K562 (cell line): ENCODE measurements around the gene ADSS2. TPM values are rescaled to one million over a fixed set of nuclear protein-coding genes. Genes with fewer than 3 reads are reported as not detected.
"Not testable (repeated sequence)": the region's sequence is repeated elsewhere in the genome, so short reads cannot be mapped to it uniquely, and the experiment has no call there.

Source experiments
- ATAC-seq: fragments of 200-7000 bp; cut with Tn5 transposase; 3 replicates; pipeline ENCODE4 v1.9.1; 2020; ENCODE audit warnings: moderate library complexity
- BruUV-seq: library from RNA; stranded (reverse); fragments of 400-500 nt; replicated peaks from 2 replicates; lab custom pipeline; 2021; lab: Mats Ljungman, UMichigan
- CTCF ChIA-PET: fragments of 300-600 bp; formaldehyde crosslinking; extraction: SDS; loops from one replicate; lab custom pipeline; 2021; ENCODE audit warnings: low intra/inter-chr PET ratio; lab: Yijun Ruan, JAX
- POLR2A ChIA-PET: fragments of 300-600, 350-650 bp; sonication (Branson Sonifier 250); formaldehyde crosslinking; extraction: SDS; loops from one replicate; lab custom pipeline; 2021; ENCODE audit warnings: antibody characterized with exemption, inconsistent platforms; lab: Yijun Ruan, JAX
- DNase-seq, 4 experiments: peaks; one replicate each; pipeline versions ENCODE4 v3.0.0 to v3.0.0-alpha.2; 2011 to 2018; ENCODE audit warnings: low spot score in 3 of 4, mixed read lengths in 3 of 4; ENCODE audit errors: extremely low read depth in 1 of 4
- FAIRE-seq: peaks from 2 replicates; lab custom pipeline; 2011; peaks lifted over from hg19 to GRCh38; lab: Jason Lieb, UNC
- H2AFZ ChIP-seq: 2 replicates; pipeline ENCODE4 v1.6.0; 2011; ENCODE audit warnings: low read depth, low read length, control low read depth, inconsistent platforms
- H3K27ac ChIP-seq: fragments of 200-600 bp; 3 replicates; pipeline ENCODE4 v1.8.0; 2011; ENCODE audit warnings: low read depth, mild to moderate bottlenecking, control low read depth, inconsistent platforms, low read length, moderate library complexity, mixed read lengths; ENCODE audit errors: extremely low read depth
- H3K27me3 ChIP-seq, 2 experiments: fragments of 300-600 bp in 1 of 2; 2 replicates in 1 of 2; 3 replicates in 1 of 2; pipeline versions ENCODE4 v1.6.0 to v1.8.0; 2011; ENCODE audit warnings: inconsistent platforms in 2 of 2, low read length in 2 of 2, mild to moderate bottlenecking in 1 of 2, mixed read lengths in 1 of 2, moderate library complexity in 1 of 2; ENCODE audit not compliant: control insufficient read depth in 2 of 2, insufficient read depth in 2 of 2
- H3K36me3 ChIP-seq: fragments of 300-600 bp; 3 replicates; pipeline ENCODE4 v1.8.0; 2011; ENCODE audit warnings: mild to moderate bottlenecking, low read length, inconsistent platforms; ENCODE audit not compliant: control insufficient read depth, insufficient read depth
- H3K4me1 ChIP-seq, 2 experiments: fragments of 200-600 bp in 1 of 2; replicated peaks in 1 of 2; 2 replicates in 1 of 2; 3 replicates in 1 of 2; pipeline versions ENCODE4 v1.5.1 to v1.8.0; 2011; ENCODE audit warnings: inconsistent platforms in 2 of 2, low read length in 2 of 2, mild to moderate bottlenecking in 1 of 2, mixed read lengths in 1 of 2, moderate library complexity in 1 of 2; ENCODE audit not compliant: control insufficient read depth in 2 of 2, insufficient read depth in 2 of 2
- H3K4me2 ChIP-seq: 2 replicates; pipeline ENCODE4 v1.6.1; 2011; ENCODE audit warnings: low read length, control low read depth, inconsistent platforms, mixed read lengths; ENCODE audit not compliant: insufficient read depth
- H3K4me3 ChIP-seq: fragments of 200-600 bp; sonication (generic), shearing (Covaris generic); 2 replicates; pipeline ENCODE4 v1.5.1; 2016; ENCODE audit warnings: control low read depth, inconsistent platforms
- H3K79me2 ChIP-seq: fragments of 200-600 bp; 3 replicates; pipeline ENCODE4 v1.8.0; 2011; ENCODE audit warnings: low read length, inconsistent platforms; ENCODE audit not compliant: control insufficient read depth, insufficient read depth
- H3K9ac ChIP-seq, 2 experiments: 2 replicates each; pipeline versions ENCODE4 v1.6.0 to v1.6.1; 2011; ENCODE audit warnings: low read depth in 2 of 2, low read length in 2 of 2, control low read depth in 1 of 2, inconsistent platforms in 1 of 2, mild to moderate bottlenecking in 1 of 2, mixed read lengths in 1 of 2; ENCODE audit not compliant: insufficient read depth in 1 of 2
- H3K9me1 ChIP-seq: one replicate; pipeline ENCODE4 v1.6.0; 2011; ENCODE audit warnings: inconsistent platforms, mild to moderate bottlenecking, low read length, moderate library complexity; ENCODE audit not compliant: control insufficient read depth, insufficient read depth
- H3K9me3 ChIP-seq: replicated peaks from 2 replicates; pipeline ENCODE4 v1.5.1; 2011; ENCODE audit warnings: low read depth, low read length, inconsistent platforms; ENCODE audit not compliant: control insufficient read depth, insufficient read depth
- H4K20me1 ChIP-seq: replicated peaks from 2 replicates; pipeline ENCODE4 v1.6.1; 2011; ENCODE audit warnings: low read length, inconsistent platforms, mixed read lengths; ENCODE audit not compliant: control insufficient read depth, insufficient read depth
- CBX3 ChIP-seq, 2 experiments: IDR thresholded peaks; 1 replicate in 1 of 2; 2 replicates in 1 of 2; pipeline ENCODE4 v1.6.1; 2012; ENCODE audit warnings: inconsistent platforms in 2 of 2, low read length in 2 of 2, borderline replicate concordance in 1 of 2, control low read depth in 1 of 2
- TRIM24 ChIP-seq, 2 experiments: fragments of 450-650 bp; IDR thresholded peaks; 2 replicates each; pipeline ENCODE4 v1.6.1; 2016
- ZFP36 ChIP-seq: fragments of 150-350 bp; IDR thresholded peaks from 2 replicates; pipeline ENCODE4 v1.6.1; 2018; ENCODE audit warnings: low read length, low read depth; ENCODE audit not compliant: partially characterized antibody
- ZNF280A ChIP-seq: fragments of 450-650 bp; IDR thresholded peaks from 2 replicates; pipeline ENCODE4 v1.6.1; 2018; ENCODE audit warnings: mild to moderate bottlenecking, low read depth; ENCODE audit not compliant: partially characterized antibody
- WGBS: fragments of 100-300 bp; shearing (Covaris generic); methylation state at CpG from one replicate; pipeline ENCODE4 v1.1.6; 2016; ENCODE audit warnings: low coverage, mixed read lengths; ENCODE audit not compliant: insufficient coverage; ENCODE audit errors: missing lambda C conversion rate; 5-methylcytosine and 5-hydroxymethylcytosine counted together
- in situ Hi-C: fragments of 300-500 bp; cut with MboI; formaldehyde crosslinking; loops from 4 replicates; pipeline ENCODE4 v1.15.0; 2018; ENCODE audit warnings: inconsistent platforms, mixed read lengths
- intact Hi-C: fragments of 100-400 bp; cut with micrococcal nuclease; formaldehyde crosslinking; loops from 2 replicates; pipeline ENCODE4 v1.14.2; 2022
- polyA plus RNA-seq, 8 experiments: library from polyadenylated mRNA; depleted of rRNA in 4 of 8; stranded (reverse) in 5 of 8; unstranded in 3 of 8; fragments of >200 nt; fragmentation: Nextera tagmentation in 2 of 8; fragmentation: Illumina TruSeq in 1 of 8; extraction: Ambion mirVana in 2 of 8; extraction: Trizol in 1 of 8; gene quantifications; 2 replicates each; pipeline versions ENCODE4 v1.2.1 to v1.2.3, GENCODE V29; 2011 to 2014; ENCODE audit warnings: inconsistent platforms in 1 of 8, missing spikeins in 1 of 8
- total RNA-seq, 7 experiments: library from RNA; depleted of rRNA in 6 of 7; stranded (reverse); fragments of >200 nt in 6 of 7; fragmentation: Illumina TruSeq in 2 of 7; extraction: Trizol in 2 of 7; gene quantifications; 2 replicates each; pipeline versions ENCODE4 v1.2.1 to v1.2.3, GENCODE V29; 2011 to 2021; ENCODE audit warnings: low replicate concordance in 1 of 7

Gene ADSS2
- total and polyA plus RNA-seq, 9 of the 15 experiments (the other 6 are each of a cell fraction or from before 2014, with no cell fraction given) = 8.8 to 63.8 (median 59.4) TPM

GRCh38 chr1:244365262-244365661 is 86.4 kb downstream of the ADSS2 start:
- BruUV-seq, H3K9ac ChIP-seq, H3K27me3 ChIP-seq, DNase-seq, in situ Hi-C loops, H3K36me3 ChIP-seq, H3K9me1 ChIP-seq, ATAC-seq, H2AFZ ChIP-seq, H3K4me3 ChIP-seq, FAIRE-seq, H3K27ac ChIP-seq, H4K20me1 ChIP-seq, CTCF ChIA-PET, H3K4me2 ChIP-seq: not testable (repeated sequence)
- peaks cover 15% of the 10 kb centered on the region; the same call in 1 of the 2 replicates for H3K9me3 ChIP-seq
- intact Hi-C loops = loop anchor here (5.0 kb wide), 1 partner anchor 87 kb away; the partner anchor contains the start of gene ADSS2
- H3K4me1 ChIP-seq = peaks cover 25 to 38% of the 10 kb centered on the region in 2 experiments
- WGBS = 74% methylated on average over 6 of the region's 6 CpGs
- H3K79me2 ChIP-seq = peaks cover 11% of the 10 kb centered on the region; the same call in 2 of the 3 replicates
- POLR2A ChIA-PET = interaction anchor here (1.1 to 5.8 kb wide), 2 partner anchors 12 to 13 kb away, joined by 4 to 45 read pairs; a partner anchor contains a TSS
- peak; percentile 19 for TF ChIP-seq ZNF280A
- TF ChIP-seq ZFP36 = peak; percentile 90
- TF ChIP-seq CBX3 (IDR thresholded peaks at IDR 0.05; ENCODE audit: borderline replicate concordance in 1 of 2, low read length in 2 of 2) = peak in 1 of 2 experiments; percentile 60; a peak in 1 of 3 replicates
- peak; percentile 61 to 75; a peak in 2 of 4 replicates for TF ChIP-seq TRIM24 (IDR thresholded peaks at IDR 0.05)
